HG03469 (cell line): ENCODE results near the gene PRDM16.

Experiments used
- ATAC-seq: cut with Tn5 transposase; IDR thresholded peaks from one replicate; pipeline ENCODE4 v1.9.1; 2021; ENCODE audit warnings: mild to moderate bottlenecking, moderate library complexity, moderate number of reproducible peaks; ENCODE audit not compliant: unreplicated experiment

The PRDM16 gene

DNA sequence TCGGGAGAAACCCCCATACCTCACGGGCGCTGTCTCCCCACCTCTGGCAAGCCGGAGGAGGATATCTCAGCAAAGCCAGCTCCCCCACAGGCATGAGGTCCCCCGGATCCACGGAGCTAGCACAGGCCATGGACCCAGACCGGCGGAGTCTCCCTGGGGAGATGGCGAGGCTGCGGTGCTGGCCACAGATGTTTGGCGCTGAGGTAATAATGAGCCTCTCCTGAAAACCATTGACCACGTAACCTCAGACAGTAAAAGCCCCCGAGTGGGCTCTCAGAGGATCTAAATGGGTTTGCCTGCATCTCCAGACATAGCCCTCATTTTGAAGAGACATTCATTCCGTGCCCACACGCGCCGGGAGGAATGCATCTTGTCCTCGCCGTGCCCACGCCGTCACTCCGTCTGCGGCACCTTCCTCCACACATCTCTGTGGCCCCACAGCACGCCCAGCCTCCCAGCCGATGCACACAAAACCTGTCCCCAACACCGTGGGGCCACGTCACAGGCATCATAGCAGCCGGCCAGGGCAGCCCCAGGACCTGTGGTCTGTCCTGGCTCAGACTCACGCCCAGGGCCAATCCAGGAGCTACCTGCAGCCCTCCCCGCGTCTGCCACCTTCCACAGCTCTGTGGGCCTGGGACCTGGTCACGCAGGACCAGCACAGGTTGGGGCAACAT, 150.9 kb downstream of the PRDM16 start:
- no peak for ATAC-seq

DNA sequence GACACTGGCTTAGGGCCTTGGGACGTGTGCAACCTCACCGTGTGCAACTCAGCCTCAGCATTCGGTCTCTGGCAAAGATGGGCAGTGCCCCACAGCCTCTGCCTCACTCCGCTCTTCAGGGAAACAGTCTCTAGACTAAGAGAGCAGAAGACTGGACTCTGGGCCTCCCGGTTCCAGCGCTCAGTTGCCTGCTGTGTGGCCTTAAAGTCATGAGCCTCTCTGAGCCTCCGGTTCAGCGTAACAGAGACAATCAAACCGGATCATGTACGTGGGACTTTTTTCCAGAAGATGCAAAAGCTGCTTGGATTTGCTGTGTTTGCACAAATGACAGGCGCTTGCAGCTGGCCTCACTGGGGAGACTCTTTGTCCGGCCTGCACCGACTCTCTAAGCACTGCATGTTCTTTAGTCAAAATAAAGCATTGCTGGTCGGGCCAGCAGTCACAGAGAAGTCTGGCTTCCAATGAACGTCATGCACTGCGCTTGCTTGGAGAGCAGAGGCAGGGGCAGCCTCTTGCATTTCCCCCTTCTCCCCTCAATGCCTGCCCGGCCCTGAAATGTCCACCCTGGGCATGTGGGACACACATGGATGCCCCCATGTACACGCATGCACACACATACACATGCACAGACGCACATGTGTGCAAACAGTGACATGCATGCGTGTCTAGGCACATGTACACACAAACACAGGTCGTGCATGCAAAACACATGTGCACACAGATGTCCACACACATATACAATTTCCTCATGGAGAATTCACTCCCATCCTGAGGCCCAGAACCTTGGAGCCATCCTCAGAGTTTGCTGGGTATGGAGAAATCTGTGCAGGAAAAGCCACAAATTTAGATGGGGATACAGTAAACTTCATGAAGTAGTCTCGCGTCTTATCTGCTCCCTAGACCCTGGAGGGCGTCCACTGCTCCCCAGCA, 152.4 kb downstream of the PRDM16 start:
- no peak for ATAC-seq

DNA sequence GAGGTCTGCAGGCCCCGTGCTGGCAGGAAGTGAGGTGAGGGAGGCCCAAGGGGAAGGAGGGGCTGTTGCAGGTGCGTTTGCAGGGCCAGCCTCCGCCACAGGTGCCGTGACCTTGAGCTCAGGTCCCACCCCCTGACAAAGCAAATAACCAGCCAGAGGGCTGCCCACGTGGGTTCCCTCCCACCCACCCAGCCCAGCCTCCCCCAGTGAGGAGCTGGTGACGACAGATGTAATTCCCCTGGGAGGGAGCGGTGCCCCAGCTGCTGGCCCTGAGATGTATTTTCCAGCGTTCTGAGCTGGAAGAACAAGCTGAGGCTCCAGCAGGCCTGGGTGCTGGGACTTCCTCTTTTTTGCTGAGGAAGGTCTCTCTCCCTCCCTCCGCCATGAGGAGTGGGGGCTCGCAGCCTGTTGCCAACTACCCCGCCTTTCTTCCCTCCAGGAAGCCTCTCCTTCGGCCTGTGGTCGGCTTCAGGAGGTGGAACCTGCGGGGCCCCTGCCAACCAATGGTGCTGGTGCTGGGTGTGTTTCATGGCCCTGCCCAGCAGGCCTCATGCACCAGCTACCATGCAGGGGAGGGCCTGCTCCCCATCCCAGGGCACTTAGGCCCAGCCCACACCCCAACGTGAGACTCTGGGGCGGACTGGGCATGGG, 153.2 kb downstream of the PRDM16 start:
- no peak for ATAC-seq

DNA sequence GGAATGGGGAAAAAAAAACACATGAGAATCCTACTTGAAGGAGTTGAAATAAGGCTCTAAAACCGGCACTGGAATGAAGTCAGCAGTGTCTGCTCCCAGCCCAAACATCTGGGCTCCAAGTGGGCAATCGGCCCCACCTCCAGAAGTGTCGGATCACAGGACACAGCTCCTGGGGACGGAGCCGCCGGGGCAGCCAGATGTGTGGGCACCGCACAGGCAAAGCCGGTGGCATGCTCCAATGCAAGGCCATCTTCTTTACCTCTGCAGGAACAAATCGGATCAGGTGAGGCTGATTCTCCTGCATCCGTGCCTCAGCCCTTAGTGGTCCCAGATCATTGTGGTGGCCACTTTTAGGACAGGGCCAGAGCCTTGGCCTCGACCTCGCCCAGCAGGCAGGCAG, 156.7 kb downstream of the PRDM16 start:
- no peak for ATAC-seq

DNA sequence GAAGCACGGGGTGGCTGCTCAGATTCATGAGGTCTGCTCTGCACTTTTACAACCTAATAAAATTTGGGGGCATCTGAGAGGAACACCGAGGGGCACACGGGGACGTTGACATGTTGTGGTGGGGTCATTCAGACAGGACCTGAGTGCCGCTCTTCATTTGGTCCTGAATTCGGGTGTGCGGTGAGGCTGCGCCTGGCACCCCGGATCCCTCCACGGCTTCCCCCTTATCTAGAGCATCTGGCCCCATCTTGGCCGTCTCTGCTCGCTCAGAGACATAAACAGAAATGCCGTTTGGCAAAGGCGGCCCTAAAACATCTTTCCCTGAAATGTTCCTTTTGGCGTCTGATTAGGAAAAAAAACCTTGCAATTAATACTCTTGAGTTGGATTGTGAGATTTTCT, 157.2 kb downstream of the PRDM16 start:
- no peak for ATAC-seq

DNA sequence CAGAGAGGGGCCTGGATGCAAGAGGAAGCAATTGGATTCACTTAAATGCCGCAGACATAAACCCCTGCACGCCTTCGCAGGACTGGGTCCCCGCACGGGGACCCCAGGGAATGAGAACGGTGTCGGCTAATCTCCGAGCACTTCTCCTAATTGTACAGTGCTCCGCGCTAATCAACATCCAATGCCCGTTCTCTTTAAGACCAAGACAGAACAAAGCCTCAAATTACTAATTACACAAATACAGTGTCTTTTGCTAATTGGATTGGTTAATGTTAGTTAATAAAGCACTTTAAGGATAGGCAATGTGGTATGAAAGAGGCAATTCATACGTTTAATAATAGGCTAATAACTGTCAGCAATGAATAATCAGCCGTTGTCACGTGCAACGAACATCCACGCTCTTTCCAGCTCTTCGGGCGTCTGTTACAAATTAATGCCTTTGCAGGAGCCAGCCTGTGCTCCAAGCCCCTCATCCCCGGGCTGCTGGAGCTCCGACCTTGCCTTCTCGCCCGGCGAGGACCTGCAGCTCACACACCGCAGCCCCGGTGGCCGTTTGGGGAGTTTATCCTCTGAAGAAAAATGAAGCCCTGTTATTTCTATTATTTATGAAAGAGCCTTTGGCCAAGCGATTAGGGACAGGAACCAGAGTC, 157.8 kb downstream of the PRDM16 start:
- no peak for ATAC-seq

DNA sequence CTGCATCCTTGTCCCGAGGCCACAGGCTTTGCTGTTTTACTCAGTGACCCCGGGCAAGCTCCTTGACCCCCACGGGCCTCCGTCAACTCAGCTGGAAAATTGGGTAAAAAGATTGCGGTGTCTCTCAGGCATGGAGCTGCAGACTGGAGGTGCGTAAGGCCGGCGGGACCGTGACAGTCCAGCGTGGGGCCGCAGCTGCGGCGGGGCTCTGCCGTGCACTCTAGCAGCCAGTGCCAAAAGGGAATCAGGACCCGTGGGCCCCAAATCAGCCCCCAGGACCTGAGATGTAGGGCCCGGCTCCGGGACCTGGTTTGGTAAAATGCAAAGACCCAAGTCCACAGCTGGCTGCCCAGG, 158.3 kb downstream of the PRDM16 start:
- ATAC-seq, result no peak

DNA sequence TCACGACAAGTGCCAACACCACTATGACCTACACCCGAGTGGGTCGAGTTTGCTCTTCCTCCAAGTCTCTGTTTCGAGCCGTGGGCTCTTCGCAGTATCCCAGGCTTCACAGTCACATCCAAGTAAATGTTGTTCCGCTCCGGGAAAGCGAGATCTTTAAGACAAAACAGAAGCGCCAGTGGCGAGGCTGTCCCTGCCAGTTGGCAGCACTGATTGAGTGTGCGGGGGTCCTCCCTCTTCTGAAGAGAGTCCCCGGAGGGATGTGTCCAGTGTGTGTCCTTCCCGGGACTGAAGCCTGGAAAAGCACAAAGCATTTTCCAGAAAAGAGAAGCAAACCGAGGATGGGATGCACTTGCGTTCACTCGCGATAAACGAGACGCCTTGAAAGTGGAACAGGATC, 158.9 kb downstream of the PRDM16 start:
- ATAC-seq, result no peak

DNA sequence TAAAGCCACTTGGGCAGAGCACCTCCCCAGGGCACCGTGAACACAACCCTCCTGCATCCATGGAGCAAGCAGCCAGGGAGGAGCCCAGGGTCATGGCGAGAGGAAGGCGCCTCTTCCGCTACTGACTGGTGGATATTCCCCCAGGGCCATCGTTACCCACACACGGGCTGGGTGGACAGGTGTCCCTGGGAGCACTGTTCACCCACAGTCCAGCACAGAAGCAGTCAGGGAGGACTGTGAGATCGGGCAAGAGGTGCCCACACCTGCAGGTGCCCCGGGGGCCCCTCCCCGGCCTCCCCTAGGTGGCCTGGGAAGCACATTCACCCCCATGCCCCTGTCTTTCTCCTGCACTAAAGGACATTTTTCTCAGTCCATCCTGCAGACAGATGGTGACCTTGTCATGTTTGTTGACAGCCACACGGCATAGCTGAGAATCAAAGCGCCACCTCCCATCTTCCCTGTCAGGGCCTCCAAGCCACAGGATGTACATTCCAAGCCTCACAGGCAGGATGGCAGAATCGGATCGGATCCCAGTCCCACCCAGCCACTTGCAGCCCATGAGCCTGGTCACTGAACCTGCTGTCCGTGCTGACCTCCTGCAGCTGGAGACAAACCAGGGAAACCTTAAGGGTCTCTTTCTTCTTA, 160.2 kb downstream of the PRDM16 start:
- ATAC-seq, result no peak

DNA sequence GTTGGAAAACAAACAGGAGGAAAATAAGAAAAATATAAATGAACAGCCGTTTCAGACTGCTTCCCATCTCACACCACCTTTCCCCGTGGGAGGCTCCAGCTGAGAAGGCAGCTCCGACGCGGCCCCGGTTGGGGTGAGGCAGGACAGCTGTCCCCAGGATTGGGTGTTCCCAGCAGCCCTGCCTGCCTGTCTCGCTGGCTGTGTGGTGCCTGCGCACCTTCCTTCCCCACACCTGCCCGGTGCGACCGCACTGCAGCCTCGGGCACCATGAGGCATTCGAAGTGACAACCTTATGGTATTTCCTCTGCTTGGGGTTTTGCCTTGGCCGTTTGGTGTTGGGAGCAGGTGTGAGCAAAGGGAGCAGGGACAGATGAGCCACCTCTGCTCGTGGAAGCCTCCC, 161.6 kb downstream of the PRDM16 start:
- ATAC-seq, result no peak

DNA sequence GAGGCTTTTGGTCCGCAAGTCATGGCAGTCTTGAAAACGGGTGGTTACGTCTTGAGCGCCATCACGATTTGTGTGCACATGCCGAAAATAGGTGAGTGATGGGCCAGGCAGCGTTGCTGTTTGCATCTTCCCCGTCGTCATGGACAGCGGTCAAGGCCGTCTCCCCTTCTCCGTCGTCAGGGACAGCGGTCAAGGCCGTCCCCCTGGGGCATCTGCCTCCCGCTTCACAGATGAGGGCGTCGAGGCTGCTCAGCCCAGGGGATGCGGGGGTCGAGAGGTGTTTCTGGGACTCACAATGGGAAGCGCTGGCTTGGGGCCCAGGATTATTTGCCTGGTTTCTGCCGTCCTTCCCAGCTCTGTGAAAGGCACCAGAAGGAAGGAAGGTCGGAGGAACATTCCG, 162.2 kb downstream of the PRDM16 start:
- ATAC-seq, result no peak

DNA sequence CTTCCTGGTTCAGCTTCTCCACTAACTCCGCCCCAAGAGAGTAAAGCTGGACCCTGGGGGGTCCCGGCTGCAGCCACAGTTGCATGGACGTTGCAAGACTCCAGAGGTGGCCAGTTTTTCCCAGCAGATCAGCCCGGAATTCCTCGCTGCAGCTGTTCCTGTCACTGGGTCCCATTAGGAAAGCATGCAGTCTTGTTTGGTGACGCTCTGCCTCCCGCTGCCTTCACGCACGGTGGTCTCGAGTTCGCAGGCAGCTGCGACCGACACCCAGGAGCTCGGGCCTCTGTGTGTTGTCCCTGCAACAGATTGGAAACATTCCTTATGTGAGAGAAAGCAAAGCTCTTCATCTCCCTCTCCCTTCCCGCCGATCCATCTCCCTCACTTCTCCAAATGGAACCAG, 162.8 kb downstream of the PRDM16 start:
- ATAC-seq, result no peak

DNA sequence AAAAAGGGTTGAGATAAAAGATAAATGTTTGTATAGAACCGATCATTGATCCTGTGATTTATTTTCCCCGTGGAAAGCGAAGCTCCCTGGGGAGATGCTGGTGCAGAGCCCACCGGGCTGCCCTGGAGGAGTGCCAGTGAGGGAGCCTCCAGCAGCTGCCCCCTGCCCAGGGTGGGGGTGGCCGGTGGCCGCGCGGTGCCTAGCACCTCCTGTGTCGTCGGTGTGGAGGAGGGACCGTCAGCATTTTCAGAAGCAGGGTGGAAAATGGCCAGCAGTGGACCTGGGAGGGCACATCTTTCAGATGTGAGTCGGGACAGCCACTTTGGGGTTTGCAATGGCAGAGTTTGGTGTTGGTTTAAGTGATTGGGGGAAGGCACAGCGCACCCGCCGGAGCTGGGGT, 164.0 kb downstream of the PRDM16 start:
- ATAC-seq, result no peak

DNA sequence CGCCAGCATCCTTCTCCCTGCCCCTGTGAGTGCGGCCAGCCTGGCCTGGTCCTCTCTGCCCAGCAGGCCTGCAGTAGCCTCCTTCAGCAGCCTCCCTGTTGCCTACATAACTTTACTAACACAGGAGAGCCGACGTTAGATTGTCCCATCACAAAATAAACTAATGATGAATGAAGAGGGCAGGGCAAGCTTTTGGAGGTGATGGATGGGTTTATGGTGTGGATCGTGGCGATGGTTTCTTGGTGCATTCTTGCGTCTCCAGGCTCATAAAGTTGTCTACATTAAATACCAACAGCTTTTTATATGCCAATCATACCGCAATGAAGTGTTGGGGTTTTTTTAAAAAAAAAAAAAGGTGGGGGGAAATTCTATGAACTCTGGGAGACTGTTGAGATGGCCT, 164.5 kb downstream of the PRDM16 start:
- no peak for ATAC-seq

DNA sequence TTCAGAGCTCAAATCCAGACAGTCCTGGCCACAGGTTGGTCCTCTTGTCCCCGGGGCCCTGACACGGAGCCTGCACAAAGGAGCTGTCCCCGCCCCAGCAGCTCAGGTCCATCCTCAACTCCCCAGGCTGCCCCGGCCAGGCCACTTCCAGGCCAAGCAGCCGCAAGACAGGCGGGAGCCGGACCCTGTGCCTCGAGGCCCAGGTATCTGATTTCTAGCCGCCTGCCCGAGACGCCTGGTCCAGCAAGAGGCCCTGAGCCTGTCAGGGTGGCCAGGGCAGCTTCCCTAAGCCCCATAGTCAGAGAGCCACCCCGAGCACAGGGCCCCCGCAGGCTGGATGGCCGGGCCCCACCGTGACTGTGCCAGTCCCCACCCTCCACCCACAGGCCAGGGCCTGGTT, 165.3 kb downstream of the PRDM16 start:
- no peak for ATAC-seq

DNA sequence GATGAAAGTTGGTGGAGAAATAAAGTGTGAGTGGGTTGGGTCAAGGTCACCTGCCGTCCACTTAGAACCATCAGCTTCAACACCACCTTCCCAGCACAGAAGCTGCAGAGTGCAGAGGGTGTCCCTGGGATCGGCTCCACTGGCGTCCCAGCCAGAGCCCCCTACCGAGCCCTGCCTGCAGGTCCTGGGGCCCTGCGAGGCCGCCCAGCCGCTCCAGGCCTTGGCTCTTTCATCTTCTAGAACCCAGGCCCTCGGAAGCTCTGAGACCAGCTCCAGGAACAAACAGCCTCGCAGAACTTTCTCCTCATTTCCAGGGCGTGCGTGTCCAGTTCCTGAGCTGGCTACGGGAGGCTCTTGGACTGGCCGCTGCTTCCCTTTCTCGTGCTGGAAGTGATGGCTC, 166.0 kb downstream of the PRDM16 start:
- no peak for ATAC-seq

DNA sequence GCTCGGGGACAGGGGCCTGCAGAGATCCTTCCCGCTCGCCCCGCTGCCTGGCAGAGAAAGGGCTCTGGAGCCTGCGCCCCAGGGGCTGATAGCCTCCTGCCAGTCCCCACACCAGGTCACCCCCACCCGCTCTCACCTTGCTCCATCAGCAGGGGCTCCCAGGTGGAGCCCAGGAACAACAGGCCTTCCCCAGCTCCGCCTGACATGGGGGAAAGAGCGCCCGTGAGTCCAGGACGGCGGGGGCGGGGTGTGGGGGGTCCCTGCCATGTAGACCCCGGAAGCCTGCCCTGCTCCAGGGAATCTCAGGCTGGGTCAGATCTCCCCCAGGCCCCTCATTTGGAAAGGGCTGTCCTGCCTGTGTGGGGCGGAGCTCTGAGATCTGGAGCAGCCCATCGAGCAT, 166.5 kb downstream of the PRDM16 start:
- ATAC-seq, result no peak

DNA sequence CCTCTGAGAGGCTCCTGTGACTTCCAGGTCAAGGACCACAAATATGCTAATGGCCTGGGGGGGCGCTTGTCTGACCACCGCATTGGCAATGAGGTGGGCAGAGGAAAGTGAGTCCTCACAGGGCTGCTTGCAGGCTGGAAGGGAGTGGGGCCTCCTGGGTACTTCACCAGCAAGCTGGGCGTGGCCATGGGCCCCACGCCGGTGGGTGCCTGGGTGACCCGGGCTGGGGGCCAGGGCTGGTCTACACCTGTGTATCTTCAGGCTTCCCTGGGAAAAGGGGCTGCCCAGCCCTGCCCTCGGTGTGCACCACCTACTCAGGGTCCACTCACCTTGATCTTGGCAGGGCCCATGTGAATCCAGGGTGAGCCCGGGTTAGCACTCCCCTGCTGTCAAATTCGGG, 167.4 kb downstream of the PRDM16 start:
- ATAC-seq, result no peak

DNA sequence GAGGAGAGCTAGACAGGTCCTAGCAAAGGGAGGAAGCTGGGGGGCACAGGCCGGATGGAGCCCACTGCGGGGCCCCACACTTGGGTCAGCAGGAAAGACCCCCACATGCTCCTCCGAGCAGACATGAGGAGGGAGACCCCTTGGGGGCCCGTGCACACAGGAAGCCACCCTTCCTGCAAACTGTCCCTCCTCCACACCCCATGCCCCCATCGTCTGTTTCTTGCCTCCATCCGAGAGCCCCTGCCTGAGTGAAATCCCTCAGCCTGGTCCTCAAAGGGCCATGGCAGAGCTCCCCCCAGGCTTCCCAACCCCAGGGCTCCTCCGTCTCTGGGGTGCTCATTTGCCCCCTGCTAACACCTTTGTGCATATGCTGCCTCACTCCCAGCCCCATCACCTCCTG, 168.0 kb downstream of the PRDM16 start:
- no peak for ATAC-seq

DNA sequence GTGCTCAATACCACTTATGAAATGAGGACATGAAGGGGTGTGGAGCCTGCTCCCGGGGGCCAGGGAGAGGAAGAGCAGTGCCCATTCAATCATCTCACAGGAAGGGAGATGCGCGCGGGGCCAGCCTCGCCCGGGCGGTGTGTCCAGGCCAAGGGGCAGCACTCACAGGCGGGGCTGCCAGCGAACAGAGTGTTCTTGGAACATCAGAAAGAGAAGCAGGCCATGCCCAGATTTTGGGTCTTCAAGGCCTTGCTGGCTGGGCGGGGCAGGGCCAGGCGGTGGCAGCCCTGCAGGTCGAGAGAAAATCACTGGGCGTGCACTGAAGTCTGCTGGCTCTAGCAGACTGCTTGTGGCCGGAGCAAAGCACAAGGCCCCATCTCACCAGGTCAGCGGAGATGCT, 168.6 kb downstream of the PRDM16 start:
- no peak for ATAC-seq
